Right lobe of liver (tissue), 4 donors: ENCODE measurements around the gene CAMKMT.

ENCODE experiments used
- POLR2A ChIP-seq: fragments of 450-650 bp; IDR thresholded peaks from one replicate; pipeline ENCODE4 v1.6.1; 2017; ENCODE audit warnings: antibody characterized with exemption, mild to moderate bottlenecking
- TF ChIP-seq, protein P1 (sequence below), 4 donors: fragments of 200-600 bp in 3 of 4; fragments of 450-650 bp in 1 of 4; IDR thresholded peaks; one replicate each; pipeline versions ENCODE4 v1.5.1 to v1.8.0; 2016 to 2022; ENCODE audit warnings: antibody characterized with exemption in 4 of 4, mild to moderate bottlenecking in 2 of 4
- donor health status: DM: no; HTN: no; CAD: no.
- donor health status: DM: no; HTN: no; CAD: no.
- donor health status: DM: no; HTN: yes; CAD: no.

- TF ChIP-seq, protein P1, sequence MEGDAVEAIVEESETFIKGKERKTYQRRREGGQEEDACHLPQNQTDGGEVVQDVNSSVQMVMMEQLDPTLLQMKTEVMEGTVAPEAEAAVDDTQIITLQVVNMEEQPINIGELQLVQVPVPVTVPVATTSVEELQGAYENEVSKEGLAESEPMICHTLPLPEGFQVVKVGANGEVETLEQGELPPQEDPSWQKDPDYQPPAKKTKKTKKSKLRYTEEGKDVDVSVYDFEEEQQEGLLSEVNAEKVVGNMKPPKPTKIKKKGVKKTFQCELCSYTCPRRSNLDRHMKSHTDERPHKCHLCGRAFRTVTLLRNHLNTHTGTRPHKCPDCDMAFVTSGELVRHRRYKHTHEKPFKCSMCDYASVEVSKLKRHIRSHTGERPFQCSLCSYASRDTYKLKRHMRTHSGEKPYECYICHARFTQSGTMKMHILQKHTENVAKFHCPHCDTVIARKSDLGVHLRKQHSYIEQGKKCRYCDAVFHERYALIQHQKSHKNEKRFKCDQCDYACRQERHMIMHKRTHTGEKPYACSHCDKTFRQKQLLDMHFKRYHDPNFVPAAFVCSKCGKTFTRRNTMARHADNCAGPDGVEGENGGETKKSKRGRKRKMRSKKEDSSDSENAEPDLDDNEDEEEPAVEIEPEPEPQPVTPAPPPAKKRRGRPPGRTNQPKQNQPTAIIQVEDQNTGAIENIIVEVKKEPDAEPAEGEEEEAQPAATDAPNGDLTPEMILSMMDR (IDR thresholded peaks at IDR 0.05) = no peak
- TF ChIP-seq POLR2A = no peak
Measured at GRCh38 chr2:44804406-44805265, 442.9 kb downstream of the CAMKMT start.
